ENCODE data around the gene PLXNA1.

DNA sequence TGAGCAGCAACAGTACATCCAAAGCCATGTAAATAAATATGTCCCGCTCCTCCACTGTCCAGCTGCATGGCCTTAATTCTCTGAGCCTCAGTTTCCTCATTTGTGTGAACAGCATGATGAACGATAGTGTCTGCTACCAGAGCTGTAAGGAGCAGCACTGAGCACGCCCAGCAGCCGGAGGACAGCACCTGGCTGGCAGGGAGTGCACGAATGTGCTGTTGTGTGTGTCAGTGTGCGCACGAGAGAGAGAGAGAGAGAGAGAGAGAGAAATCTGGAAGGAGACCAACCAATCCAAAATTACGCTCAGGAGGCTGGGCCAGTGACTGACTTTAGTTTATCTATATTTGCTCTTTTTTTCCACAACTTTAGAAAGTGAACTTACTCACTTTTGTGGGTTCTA is 26.6 kb upstream of the PLXNA1 start:
- TF ChIP-seq, protein P1, sequence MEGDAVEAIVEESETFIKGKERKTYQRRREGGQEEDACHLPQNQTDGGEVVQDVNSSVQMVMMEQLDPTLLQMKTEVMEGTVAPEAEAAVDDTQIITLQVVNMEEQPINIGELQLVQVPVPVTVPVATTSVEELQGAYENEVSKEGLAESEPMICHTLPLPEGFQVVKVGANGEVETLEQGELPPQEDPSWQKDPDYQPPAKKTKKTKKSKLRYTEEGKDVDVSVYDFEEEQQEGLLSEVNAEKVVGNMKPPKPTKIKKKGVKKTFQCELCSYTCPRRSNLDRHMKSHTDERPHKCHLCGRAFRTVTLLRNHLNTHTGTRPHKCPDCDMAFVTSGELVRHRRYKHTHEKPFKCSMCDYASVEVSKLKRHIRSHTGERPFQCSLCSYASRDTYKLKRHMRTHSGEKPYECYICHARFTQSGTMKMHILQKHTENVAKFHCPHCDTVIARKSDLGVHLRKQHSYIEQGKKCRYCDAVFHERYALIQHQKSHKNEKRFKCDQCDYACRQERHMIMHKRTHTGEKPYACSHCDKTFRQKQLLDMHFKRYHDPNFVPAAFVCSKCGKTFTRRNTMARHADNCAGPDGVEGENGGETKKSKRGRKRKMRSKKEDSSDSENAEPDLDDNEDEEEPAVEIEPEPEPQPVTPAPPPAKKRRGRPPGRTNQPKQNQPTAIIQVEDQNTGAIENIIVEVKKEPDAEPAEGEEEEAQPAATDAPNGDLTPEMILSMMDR (IDR thresholded peaks at IDR 0.05; ENCODE audit: low read depth, low read length): no peak
- no peak for TF ChIP-seq EZH2phosphoT487 (IDR thresholded peaks at IDR 0.05; ENCODE audit: low read depth)
